Hepatocyte (in vitro differentiated cells): ENCODE data around the gene ERCC1.

Source experiments
- EZH2 ChIP-seq: fragments of 200-600 bp; sonication (generic); IDR thresholded peaks from 2 replicates; pipeline ENCODE4 v1.6.1; 2016; ENCODE audit warnings: antibody characterized with exemption, mild to moderate bottlenecking, borderline replicate concordance
- EZH2phosphoT487 ChIP-seq: fragments of 200-600 bp; sonication (generic); IDR thresholded peaks from one replicate; pipeline ENCODE4 v1.6.1; 2018; ENCODE audit warnings: antibody characterized with exemption, mild to moderate bottlenecking, low read depth, moderate library complexity; ENCODE audit not compliant: unreplicated experiment, severe bottlenecking
- TF ChIP-seq, protein P1 (sequence below): fragments of 200-600 bp; sonication (generic); IDR thresholded peaks from 2 replicates; pipeline ENCODE4 v1.5.1; 2016; ENCODE audit warnings: antibody characterized with exemption, mild to moderate bottlenecking; ENCODE audit not compliant: poor library complexity

GRCh38 chr19:45363861-45364459, 59.8 kb downstream of the ERCC1 start:
- TF ChIP-seq, protein P1, sequence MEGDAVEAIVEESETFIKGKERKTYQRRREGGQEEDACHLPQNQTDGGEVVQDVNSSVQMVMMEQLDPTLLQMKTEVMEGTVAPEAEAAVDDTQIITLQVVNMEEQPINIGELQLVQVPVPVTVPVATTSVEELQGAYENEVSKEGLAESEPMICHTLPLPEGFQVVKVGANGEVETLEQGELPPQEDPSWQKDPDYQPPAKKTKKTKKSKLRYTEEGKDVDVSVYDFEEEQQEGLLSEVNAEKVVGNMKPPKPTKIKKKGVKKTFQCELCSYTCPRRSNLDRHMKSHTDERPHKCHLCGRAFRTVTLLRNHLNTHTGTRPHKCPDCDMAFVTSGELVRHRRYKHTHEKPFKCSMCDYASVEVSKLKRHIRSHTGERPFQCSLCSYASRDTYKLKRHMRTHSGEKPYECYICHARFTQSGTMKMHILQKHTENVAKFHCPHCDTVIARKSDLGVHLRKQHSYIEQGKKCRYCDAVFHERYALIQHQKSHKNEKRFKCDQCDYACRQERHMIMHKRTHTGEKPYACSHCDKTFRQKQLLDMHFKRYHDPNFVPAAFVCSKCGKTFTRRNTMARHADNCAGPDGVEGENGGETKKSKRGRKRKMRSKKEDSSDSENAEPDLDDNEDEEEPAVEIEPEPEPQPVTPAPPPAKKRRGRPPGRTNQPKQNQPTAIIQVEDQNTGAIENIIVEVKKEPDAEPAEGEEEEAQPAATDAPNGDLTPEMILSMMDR: no peak
- TF ChIP-seq EZH2 (no peak), EZH2phosphoT487 (no peak)
